GM12874 (cell line): ENCODE measurements around the gene LTBP1.

Source experiments
- TF ChIP-seq, protein P1 (sequence below): IDR thresholded peaks from 2 replicates; pipeline ENCODE4 v1.5.1; 2011; ENCODE audit warnings: low read depth, mild to moderate bottlenecking, control low read depth, low read length, moderate library complexity; ENCODE audit not compliant: insufficient read depth

Gene LTBP1

DNA sequence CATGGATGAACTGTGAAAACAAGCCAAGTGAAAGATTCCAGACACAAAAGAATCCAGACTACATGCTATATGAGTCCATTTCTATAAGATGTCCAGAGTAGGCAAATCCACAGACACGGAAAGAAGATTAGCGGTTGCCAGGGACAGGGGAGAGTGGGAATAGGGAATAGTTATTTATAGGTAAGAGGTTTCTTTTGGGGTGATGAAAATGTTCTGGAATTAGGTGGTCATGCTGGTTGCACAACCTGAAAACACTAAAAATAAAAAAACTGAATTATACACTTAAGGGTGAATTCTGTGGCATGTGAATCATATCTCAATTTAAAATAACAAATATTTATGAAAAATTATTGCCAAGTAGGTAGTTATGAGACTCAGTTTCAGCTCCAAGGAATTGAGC lies 168.4 kb downstream of the LTBP1 start:
- TF ChIP-seq, protein P1, sequence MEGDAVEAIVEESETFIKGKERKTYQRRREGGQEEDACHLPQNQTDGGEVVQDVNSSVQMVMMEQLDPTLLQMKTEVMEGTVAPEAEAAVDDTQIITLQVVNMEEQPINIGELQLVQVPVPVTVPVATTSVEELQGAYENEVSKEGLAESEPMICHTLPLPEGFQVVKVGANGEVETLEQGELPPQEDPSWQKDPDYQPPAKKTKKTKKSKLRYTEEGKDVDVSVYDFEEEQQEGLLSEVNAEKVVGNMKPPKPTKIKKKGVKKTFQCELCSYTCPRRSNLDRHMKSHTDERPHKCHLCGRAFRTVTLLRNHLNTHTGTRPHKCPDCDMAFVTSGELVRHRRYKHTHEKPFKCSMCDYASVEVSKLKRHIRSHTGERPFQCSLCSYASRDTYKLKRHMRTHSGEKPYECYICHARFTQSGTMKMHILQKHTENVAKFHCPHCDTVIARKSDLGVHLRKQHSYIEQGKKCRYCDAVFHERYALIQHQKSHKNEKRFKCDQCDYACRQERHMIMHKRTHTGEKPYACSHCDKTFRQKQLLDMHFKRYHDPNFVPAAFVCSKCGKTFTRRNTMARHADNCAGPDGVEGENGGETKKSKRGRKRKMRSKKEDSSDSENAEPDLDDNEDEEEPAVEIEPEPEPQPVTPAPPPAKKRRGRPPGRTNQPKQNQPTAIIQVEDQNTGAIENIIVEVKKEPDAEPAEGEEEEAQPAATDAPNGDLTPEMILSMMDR: no peak

DNA sequence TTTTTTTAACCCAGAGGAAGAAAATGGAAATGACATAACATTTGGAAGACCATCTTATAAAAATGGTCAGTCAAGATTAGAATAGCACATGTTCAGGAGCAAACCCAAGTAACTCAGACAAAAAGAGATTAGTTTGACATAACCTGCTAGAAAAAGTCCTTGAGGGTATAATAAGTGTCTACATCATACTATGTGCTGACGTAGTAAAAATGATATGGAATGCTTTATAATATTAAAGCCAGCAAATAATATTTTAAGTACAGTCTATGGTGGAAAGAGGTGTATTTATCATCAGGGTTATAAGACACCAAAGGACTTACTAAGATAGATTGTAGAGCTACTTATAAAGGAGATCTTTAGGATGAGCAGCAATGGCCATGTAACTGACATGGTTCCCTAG lies 169.0 kb downstream of the LTBP1 start:
- TF ChIP-seq, protein P1: no peak

DNA sequence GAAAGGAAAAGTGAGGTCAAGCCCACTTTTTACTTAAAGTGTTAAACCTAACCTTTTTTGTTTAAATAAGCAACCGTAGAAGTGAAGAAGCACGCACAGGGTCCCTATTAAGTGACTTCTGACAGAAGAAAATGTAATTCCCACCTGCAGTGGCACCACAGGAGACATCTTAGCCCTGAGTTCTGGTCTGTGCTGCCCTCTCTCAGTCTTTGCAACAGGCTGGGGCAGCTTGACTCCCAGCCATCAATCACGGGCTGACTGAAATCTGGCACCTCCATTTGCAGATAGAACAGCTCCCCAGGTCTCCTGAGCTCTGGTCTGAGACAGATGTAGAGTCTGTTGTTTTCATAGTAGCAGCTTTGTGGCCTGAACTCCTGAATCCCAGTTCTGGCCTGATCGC lies 170.0 kb downstream of the LTBP1 start:
- TF ChIP-seq, protein P1: no peak

DNA sequence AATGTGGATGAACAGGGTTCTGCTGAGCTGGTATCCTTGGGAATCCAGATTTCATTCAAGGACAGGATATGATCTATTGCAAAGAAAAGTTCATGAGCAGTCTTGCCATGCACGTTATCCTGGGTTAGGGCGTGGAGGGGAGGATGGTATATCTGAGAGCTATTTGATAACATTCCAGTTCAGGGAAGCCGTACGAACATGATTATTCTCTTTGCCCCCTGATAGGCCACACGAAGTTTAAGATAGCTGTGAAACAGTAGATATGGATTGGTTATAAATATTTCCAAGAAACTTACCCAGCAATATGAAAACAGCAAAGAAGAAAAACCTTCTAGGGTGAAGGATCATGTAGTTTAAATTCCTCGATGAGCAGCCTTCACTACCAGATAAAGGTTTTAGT lies 171.9 kb downstream of the LTBP1 start:
- TF ChIP-seq, protein P1: no peak

DNA sequence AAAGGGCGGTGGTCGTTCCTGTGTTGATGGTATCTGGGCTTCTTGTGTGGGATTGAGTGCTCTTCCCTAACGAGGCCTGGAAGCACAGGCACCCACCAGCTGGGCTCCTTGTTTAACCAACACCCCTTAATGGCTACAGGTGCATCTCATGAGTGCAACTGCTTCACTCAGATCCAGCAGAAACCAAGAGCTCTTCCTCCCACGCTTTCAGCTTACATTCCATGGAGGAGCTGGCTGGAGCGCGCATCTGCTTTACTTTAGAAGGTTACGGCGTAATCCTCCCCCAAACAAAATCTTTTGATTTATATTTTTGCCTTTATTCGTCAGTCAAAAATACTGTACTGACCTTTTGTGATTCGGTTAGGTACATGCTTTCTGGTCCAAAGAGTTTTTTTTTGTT lies 174.7 kb downstream of the LTBP1 start:
- TF ChIP-seq, protein P1: no peak

DNA sequence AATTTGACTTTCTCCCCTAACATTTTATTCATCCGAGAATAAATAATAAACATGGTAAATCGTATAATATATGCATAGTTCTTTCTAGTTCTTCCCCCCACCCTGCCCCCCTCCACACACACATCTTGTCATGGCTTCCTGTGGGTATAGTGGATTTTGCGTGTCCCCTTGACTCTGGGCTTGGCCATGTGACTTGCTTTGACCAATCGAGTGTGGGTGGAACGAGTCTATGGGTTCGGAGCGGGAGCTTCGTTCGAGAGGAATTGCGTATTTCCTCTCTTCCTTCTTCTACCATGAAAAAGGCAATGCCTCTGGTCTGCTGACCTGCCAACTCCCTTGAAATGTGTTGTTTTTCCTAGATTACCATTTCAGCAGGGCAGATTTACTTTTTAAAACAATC lies 175.2 kb downstream of the LTBP1 start:
- TF ChIP-seq, protein P1: no peak

DNA sequence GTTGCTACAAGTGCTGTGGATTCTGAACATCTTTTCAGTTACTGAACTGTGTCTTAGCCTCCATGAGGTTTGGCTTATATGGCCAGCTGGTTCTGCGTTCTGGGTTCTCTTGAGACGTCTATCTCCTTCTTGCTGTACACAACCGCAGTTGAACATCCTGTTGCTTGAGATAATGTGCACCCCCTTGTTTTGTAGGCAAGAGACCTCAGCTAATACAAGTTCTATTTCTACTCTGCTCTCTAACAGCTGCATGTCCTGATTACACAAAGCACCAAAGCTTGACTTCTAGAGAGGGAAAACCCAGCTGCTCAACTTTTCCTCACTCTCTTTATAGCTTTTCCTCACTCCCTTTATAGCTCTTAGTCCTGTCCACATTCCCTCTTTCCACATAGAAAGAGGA lies 176.0 kb downstream of the LTBP1 start:
- TF ChIP-seq, protein P1: no peak

DNA sequence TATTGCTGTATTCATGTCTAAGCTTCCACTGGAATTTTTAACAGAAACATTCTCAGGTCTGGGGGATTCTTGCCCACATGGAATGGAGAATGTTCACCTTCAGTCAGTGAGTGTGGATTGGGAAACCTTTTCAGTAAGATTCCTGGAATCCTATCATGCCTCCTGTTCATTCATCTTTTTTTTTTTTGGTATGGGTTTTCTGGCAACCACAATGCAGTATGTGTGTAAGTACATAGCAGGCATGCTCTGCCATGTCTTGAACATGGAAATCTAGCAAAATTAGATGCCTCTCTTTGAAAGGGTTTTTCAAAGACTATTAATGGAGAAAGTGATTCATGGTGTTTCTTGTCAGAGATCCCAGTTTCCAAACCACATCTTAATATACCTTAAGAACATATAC lies 176.5 kb downstream of the LTBP1 start:
- TF ChIP-seq, protein P1: no peak
